IPS DF 4.7 (cell line): ENCODE measurements around the gene OR56B4.
"Not testable (repeated sequence)": the region's sequence is repeated elsewhere in the genome, so short reads cannot be mapped to it uniquely, and the experiment has no call there.

Experiments used
- DNase-seq: peaks from one replicate; pipeline ENCODE4 v3.0.0-alpha.2; 2013; ENCODE audit warnings: low spot score; ENCODE audit errors: extremely low read depth

The OR56B4 gene

GRCh38 chr11:6143737-6144136, 36.3 kb downstream of the OR56B4 start:
- DNase-seq = not testable (repeated sequence)

GRCh38 chr11:6151117-6151516, 43.6 kb downstream of the OR56B4 start:
- DNase-seq = no peak

DNA sequence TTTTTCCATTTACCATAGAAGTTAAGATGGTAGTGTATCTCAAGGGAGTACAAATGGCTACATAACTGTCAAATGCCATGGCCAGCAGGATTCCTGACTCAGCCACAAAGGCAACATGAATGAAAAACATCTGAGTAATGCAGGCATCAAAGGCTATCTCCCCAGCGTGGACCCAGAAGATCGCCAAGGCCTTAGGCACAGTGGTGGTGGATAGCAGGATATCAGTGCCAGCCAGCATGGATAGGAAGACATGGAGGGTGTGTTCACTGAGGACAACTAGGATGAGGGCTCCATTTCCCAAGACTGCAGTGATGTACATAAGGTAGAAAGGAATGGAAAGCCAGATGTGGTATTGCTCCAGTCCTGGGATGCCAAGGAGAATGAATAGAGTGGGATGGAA, 44.6 kb downstream of the OR56B4 start:
- no peak for DNase-seq

GRCh38 chr11:6156628-6157359, 49.3 kb downstream of the OR56B4 start:
- DNase-seq = no peak
